Measurements from ENCODE around the gene PFN2.

DNA sequence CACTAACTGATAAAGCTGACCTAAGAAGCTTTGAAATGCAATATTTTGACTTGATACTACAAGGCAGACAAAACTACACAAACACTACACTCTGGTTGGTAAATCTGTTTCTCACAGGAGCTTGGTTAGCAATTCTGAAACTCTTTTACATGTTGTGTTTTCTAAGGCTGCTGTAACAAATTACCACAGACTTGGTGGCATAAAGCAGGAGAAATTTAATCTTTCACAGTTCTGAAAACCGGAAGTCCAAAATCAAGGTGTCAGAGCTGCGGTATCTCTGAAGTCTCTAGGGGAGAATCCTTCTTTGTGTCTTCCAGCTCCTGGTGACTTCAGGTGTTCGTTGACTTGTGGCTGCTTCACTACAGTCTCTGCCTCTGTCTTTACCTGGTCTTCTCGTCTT, 12.9 kb upstream of the PFN2 start:
- no peak for TF ChIP-seq CTCF (IDR thresholded peaks at IDR 0.05)
- no peak for TF ChIP-seq POLR2A (IDR thresholded peaks at IDR 0.05)
